Measurements from ENCODE around the gene MLIP.

- TF ChIP-seq EZH2 (IDR thresholded peaks at IDR 0.05; ENCODE audit: insufficient read depth, poor library complexity, severe bottlenecking): no peak
- TF ChIP-seq EZH2phosphoT487 (IDR thresholded peaks at IDR 0.05; ENCODE audit: insufficient read depth, low read depth): no peak
Measured at GRCh38 chr6:54198134-54198533, 86.9 kb downstream of the MLIP start.
